MM.1S (cell line): ENCODE results near the gene CPA5.

ENCODE experiments used
- DNase-seq: peaks from one replicate; pipeline ENCODE4 v3.0.0-alpha.2; 2015
- H2AFZ ChIP-seq: fragments of 300-600 bp; sonication (generic); 2 replicates; pipeline ENCODE4 v1.6.0; 2016; ENCODE audit warnings: antibody characterized with exemption, low read length
- H3F3A ChIP-seq: fragments of 300-600 bp; sonication (generic); 2 replicates; pipeline ENCODE4 v1.6.1; 2016; ENCODE audit warnings: mild to moderate bottlenecking, antibody characterized with exemption, low read length, moderate library complexity, mixed read lengths; ENCODE audit not compliant: insufficient read depth
- H3K27ac ChIP-seq: fragments of 300-600 bp; sonication (generic); 2 replicates; pipeline ENCODE4 v1.5.1; 2016; ENCODE audit warnings: mild to moderate bottlenecking, low read length
- H3K27me3 ChIP-seq: fragments of 300-600 bp; sonication (generic); replicated peaks from 2 replicates; pipeline ENCODE4 v1.6.0; 2016; ENCODE audit warnings: low read length; ENCODE audit not compliant: insufficient read depth
- H3K36me3 ChIP-seq: fragments of 300-600 bp; sonication (generic); replicated peaks from 2 replicates; pipeline ENCODE4 v1.6.1; 2016; ENCODE audit warnings: mild to moderate bottlenecking, low read length, mixed read lengths; ENCODE audit not compliant: insufficient read depth
- H3K4me1 ChIP-seq: fragments of 300-600 bp; sonication (generic); 2 replicates; pipeline ENCODE4 v1.6.1; 2016; ENCODE audit warnings: low read length, mixed read lengths
- H3K4me2 ChIP-seq: fragments of 300-600 bp; sonication (generic); 2 replicates; pipeline ENCODE4 v1.6.0; 2016; ENCODE audit warnings: low read depth, low read length
- H3K4me3 ChIP-seq: fragments of 300-600 bp; sonication (generic); 2 replicates; pipeline ENCODE4 v1.5.1; 2016; ENCODE audit warnings: low read length, mixed read lengths
- H3K79me2 ChIP-seq: fragments of 300-600 bp; sonication (generic); 2 replicates; pipeline ENCODE4 v1.6.1; 2016; ENCODE audit warnings: mixed run types, low read length, mixed read lengths
- H3K9ac ChIP-seq: fragments of 300-600 bp; sonication (generic); 2 replicates; pipeline ENCODE4 v1.6.1; 2016; ENCODE audit warnings: low read length, mixed read lengths
- H3K9me2 ChIP-seq: fragments of 300-600 bp; sonication (generic); replicated peaks from 2 replicates; pipeline ENCODE4 v1.6.1; 2016; ENCODE audit warnings: mild to moderate bottlenecking, low read length, mixed read lengths; ENCODE audit not compliant: insufficient read depth
- H3K9me3 ChIP-seq: fragments of 300-600 bp; sonication (generic); replicated peaks from 2 replicates; pipeline ENCODE4 v1.6.1; 2016; ENCODE audit warnings: mild to moderate bottlenecking, low read length, mixed read lengths; ENCODE audit not compliant: insufficient read depth
- H4K20me1 ChIP-seq: fragments of 300-600 bp; sonication (generic); 2 replicates; pipeline ENCODE4 v1.6.1; 2016; ENCODE audit warnings: mild to moderate bottlenecking, low read length, moderate library complexity, mixed read lengths; ENCODE audit not compliant: insufficient read depth
- CTCF ChIP-seq: fragments of 300-600 bp; sonication (generic); IDR thresholded peaks from 2 replicates; pipeline ENCODE4 v1.5.1; 2016; ENCODE audit warnings: antibody characterized with exemption, low read length, mixed read lengths
- EZH2 ChIP-seq: fragments of 300-600 bp; sonication (generic); optimal IDR thresholded peaks from 2 replicates; pipeline ENCODE3; 2017; ENCODE audit warnings: low read depth, mild to moderate bottlenecking, antibody characterized with exemption, low read length, mixed read lengths
- EZH2phosphoT487 ChIP-seq: fragments of 300-600 bp; sonication (generic); IDR thresholded peaks from 2 replicates; pipeline ENCODE4 v1.6.1; 2018; ENCODE audit warnings: antibody characterized with exemption, low read length

The CPA5 gene

GRCh38 chr7:130367836-130368746 lies 23.5 kb downstream of the CPA5 start:
- no peak for DNase-seq
- no peak for TF ChIP-seq EZH2
- no peak for TF ChIP-seq CTCF
- TF ChIP-seq EZH2phosphoT487 = no peak
- no peaks in the 10 kb centered on the region for H3K36me3 ChIP-seq
- H3K27me3 ChIP-seq = no peaks in the 10 kb centered on the region
- H2AFZ ChIP-seq = no peak overlapping the region
- H4K20me1 ChIP-seq = no peaks in the 10 kb centered on the region
- H3K79me2 ChIP-seq = no peaks in the 10 kb centered on the region
- no peak overlapping the region for H3K27ac ChIP-seq
- H3K4me1 ChIP-seq = no peaks in the 10 kb centered on the region
- no peaks in the 10 kb centered on the region for H3K9me3 ChIP-seq
- no peaks in the 10 kb centered on the region for H3F3A ChIP-seq
- no peak overlapping the region for H3K4me2 ChIP-seq
- no peaks in the 10 kb centered on the region for H3K9me2 ChIP-seq
- H3K4me3 ChIP-seq = no peak overlapping the region
- H3K9ac ChIP-seq = no peak overlapping the region

GRCh38 chr7:130369110-130369711 lies 24.6 kb downstream of the CPA5 start:
- no peak overlapping the region for H3K9ac ChIP-seq
- H2AFZ ChIP-seq = no peak overlapping the region
- no peak for DNase-seq
- H4K20me1 ChIP-seq = no peaks in the 10 kb centered on the region
- no peaks in the 10 kb centered on the region for H3K36me3 ChIP-seq
- no peaks in the 10 kb centered on the region for H3K9me3 ChIP-seq
- TF ChIP-seq CTCF (no peak), EZH2phosphoT487 (no peak), EZH2 (no peak)
- H3K4me1 ChIP-seq = no peaks in the 10 kb centered on the region
- H3F3A ChIP-seq = no peaks in the 10 kb centered on the region
- H3K79me2 ChIP-seq = no peaks in the 10 kb centered on the region
- H3K9me2 ChIP-seq = no peaks in the 10 kb centered on the region
- no peak overlapping the region for H3K4me3 ChIP-seq
- no peak overlapping the region for H3K4me2 ChIP-seq
- no peak overlapping the region for H3K27ac ChIP-seq
- no peaks in the 10 kb centered on the region for H3K27me3 ChIP-seq

GRCh38 chr7:130369831-130370550 lies 25.4 kb downstream of the CPA5 start:
- Histone ChIP-seq H3K27me3 (no peaks in the 10 kb centered on the region), H3K9ac (no peak overlapping the region), H3K9me2 (no peaks in the 10 kb centered on the region), H3K27ac (no peak overlapping the region), H3K4me3 (no peak overlapping the region), H4K20me1 (no peaks in the 10 kb centered on the region), H3K9me3 (no peaks in the 10 kb centered on the region), H3K4me1 (no peaks in the 10 kb centered on the region), H3K4me2 (no peak overlapping the region), H3F3A (no peaks in the 10 kb centered on the region), H2AFZ (no peak overlapping the region), H3K79me2 (no peaks in the 10 kb centered on the region), H3K36me3 (no peaks in the 10 kb centered on the region)
- DNase-seq = no peak
- no peak for TF ChIP-seq EZH2phosphoT487
- TF ChIP-seq CTCF = no peak
- no peak for TF ChIP-seq EZH2
